Measurements from ENCODE around the gene GRID2.

The GRID2 gene

DNA sequence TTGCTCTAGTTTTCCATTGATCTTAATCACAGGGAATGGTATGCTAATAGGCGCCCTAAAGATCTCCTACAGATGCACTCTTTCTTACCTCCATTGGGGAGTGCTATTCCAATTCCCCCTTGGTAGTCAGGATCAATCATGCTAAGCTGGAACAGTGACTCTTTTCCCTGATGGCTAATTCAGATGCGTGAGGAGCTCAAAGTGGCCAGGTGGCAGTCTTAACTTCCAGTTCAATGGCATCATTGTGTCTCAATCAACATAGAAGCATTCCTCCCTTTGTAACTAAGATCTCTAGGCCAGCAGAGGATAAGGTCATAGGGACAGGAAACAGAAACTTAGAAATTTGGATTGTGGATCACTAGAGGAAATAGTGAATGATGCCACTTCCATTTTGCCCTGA lies 216.8 kb downstream of the GRID2 start:
- H3K27ac ChIP-seq = no peak overlapping the region
- no peak overlapping the region for H2AFZ ChIP-seq
- no peaks in the 10 kb centered on the region for H3K27me3 ChIP-seq (ENCODE audit: control insufficient read depth, insufficient read depth, low read length)
- no peak overlapping the region for H3K9ac ChIP-seq
- H3K36me3 ChIP-seq (ENCODE audit: control insufficient read depth, insufficient read depth, low read length) = no peaks in the 10 kb centered on the region
- H3K4me2 ChIP-seq (ENCODE audit: low read length) = no peak overlapping the region
- H3K4me1 ChIP-seq = no peaks in the 10 kb centered on the region
- TF ChIP-seq, protein P1, sequence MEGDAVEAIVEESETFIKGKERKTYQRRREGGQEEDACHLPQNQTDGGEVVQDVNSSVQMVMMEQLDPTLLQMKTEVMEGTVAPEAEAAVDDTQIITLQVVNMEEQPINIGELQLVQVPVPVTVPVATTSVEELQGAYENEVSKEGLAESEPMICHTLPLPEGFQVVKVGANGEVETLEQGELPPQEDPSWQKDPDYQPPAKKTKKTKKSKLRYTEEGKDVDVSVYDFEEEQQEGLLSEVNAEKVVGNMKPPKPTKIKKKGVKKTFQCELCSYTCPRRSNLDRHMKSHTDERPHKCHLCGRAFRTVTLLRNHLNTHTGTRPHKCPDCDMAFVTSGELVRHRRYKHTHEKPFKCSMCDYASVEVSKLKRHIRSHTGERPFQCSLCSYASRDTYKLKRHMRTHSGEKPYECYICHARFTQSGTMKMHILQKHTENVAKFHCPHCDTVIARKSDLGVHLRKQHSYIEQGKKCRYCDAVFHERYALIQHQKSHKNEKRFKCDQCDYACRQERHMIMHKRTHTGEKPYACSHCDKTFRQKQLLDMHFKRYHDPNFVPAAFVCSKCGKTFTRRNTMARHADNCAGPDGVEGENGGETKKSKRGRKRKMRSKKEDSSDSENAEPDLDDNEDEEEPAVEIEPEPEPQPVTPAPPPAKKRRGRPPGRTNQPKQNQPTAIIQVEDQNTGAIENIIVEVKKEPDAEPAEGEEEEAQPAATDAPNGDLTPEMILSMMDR (IDR thresholded peaks at IDR 0.05) = no peak
- no peak overlapping the region for H3K4me3 ChIP-seq (ENCODE audit: low read depth, low read length)
- no peaks in the 10 kb centered on the region for H3K9me3 ChIP-seq (ENCODE audit: control insufficient read depth, low read length)
- no peaks in the 10 kb centered on the region for H3K79me2 ChIP-seq

DNA sequence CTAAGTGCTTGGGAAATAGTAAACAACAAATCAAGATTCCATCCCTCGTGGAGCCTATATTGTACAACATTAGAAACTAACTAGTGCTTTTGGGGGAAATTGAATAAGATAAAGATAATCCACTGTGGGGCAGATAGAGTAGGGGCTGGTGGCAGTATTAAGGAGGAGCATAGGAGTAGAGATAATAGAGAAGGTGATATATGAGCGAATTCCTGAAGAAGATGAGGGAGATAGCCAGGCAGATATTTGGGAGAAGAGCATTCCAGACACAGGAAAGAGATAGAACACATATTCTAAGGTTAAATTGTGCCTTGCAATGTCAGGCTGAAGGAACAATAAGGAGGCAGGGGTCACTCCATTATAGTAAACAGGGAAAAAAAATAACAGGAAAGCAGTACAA lies 218.2 kb downstream of the GRID2 start:
- no peak overlapping the region for H3K27ac ChIP-seq
- H3K27me3 ChIP-seq (ENCODE audit: control insufficient read depth, insufficient read depth, low read length) = no peaks in the 10 kb centered on the region
- no peaks in the 10 kb centered on the region for H3K79me2 ChIP-seq
- H2AFZ ChIP-seq = no peak overlapping the region
- H3K4me3 ChIP-seq (ENCODE audit: low read depth, low read length) = no peak overlapping the region
- TF ChIP-seq, protein P1 (IDR thresholded peaks at IDR 0.05) = no peak
- no peaks in the 10 kb centered on the region for H3K36me3 ChIP-seq (ENCODE audit: control insufficient read depth, insufficient read depth, low read length)
- H3K9ac ChIP-seq = no peak overlapping the region
- no peaks in the 10 kb centered on the region for H3K4me1 ChIP-seq
- H3K9me3 ChIP-seq (ENCODE audit: control insufficient read depth, low read length) = no peaks in the 10 kb centered on the region
- no peak overlapping the region for H3K4me2 ChIP-seq (ENCODE audit: low read length)

DNA sequence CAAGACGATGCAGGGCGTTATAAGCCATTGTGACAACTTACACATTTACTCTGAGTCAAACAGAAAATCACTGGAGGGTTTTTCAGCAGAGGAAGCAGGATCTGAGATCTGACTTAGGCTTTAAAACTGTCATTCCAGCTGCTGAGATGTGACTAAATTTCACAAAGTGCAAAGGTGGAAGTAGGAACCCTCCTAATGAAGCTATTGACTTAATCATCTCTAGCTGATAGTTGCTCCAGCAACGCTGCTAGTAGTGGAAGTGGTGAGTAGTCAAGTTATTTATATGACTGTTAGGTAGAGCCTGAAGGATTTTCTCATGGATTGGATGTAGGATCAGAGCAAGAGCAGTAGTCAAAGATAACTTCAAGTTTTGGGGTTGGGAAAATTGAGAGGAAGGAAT lies 218.6 kb downstream of the GRID2 start:
- H3K4me3 ChIP-seq (ENCODE audit: low read depth, low read length) = no peak overlapping the region
- H3K9me3 ChIP-seq (ENCODE audit: control insufficient read depth, low read length) = no peaks in the 10 kb centered on the region
- no peak overlapping the region for H2AFZ ChIP-seq
- no peaks in the 10 kb centered on the region for H3K79me2 ChIP-seq
- no peaks in the 10 kb centered on the region for H3K36me3 ChIP-seq (ENCODE audit: control insufficient read depth, insufficient read depth, low read length)
- H3K27me3 ChIP-seq (ENCODE audit: control insufficient read depth, insufficient read depth, low read length) = no peaks in the 10 kb centered on the region
- no peak overlapping the region for H3K4me2 ChIP-seq (ENCODE audit: low read length)
- TF ChIP-seq, protein P1 (IDR thresholded peaks at IDR 0.05) = no peak
- no peak overlapping the region for H3K9ac ChIP-seq
- no peaks in the 10 kb centered on the region for H3K4me1 ChIP-seq
- H3K27ac ChIP-seq = no peak overlapping the region

DNA sequence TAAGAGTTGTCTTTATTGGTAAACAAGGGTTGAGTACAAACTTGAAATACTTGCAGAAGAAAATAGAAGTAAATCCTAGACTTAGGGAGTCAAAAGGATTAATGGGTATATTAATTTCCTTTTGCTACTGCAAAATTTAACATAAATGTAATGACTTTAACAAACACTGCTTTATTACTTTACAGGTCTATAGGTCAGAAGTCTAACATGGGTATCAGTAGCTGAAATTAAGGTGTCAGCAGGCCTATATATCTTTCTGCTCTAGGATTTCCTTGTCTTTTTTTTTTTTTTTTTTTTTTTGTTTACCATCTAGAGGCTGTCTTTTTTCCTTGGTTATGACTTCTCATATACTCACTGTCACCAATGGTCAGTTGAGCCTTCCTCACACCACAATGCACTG lies 220.4 kb downstream of the GRID2 start:
- no peaks in the 10 kb centered on the region for H3K36me3 ChIP-seq (ENCODE audit: control insufficient read depth, insufficient read depth, low read length)
- no peak overlapping the region for H3K4me3 ChIP-seq (ENCODE audit: low read depth, low read length)
- TF ChIP-seq, protein P1 (IDR thresholded peaks at IDR 0.05) = no peak
- no peaks in the 10 kb centered on the region for H3K27me3 ChIP-seq (ENCODE audit: control insufficient read depth, insufficient read depth, low read length)
- no peaks in the 10 kb centered on the region for H3K79me2 ChIP-seq
- H3K4me1 ChIP-seq = no peaks in the 10 kb centered on the region
- no peak overlapping the region for H2AFZ ChIP-seq
- no peak overlapping the region for H3K9ac ChIP-seq
- no peaks in the 10 kb centered on the region for H3K9me3 ChIP-seq (ENCODE audit: control insufficient read depth, low read length)
- H3K4me2 ChIP-seq (ENCODE audit: low read length) = no peak overlapping the region
- H3K27ac ChIP-seq = no peak overlapping the region

DNA sequence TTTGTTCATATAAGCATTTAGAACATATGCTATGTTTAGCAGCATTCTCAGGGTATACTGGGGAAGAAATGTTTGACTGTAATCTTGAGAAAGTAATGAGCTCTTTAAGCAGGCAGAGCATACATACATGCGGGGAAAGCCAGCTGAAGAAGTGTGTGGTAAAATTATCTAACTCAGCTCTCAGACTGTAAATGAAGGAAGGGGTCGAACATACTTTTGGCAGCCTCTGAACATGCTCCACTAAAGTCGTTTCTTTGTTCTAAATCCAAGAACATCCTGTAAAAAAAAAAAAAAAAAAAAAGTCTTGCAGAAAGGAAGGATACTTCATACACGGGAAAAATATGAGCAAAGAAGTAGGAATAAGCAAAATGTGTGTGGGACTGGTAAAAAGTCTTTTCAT lies 224.8 kb downstream of the GRID2 start:
- no peaks in the 10 kb centered on the region for H3K79me2 ChIP-seq
- H3K9ac ChIP-seq = no peak overlapping the region
- TF ChIP-seq, protein P1 (IDR thresholded peaks at IDR 0.05) = no peak
- no peaks in the 10 kb centered on the region for H3K36me3 ChIP-seq (ENCODE audit: control insufficient read depth, insufficient read depth, low read length)
- H2AFZ ChIP-seq = no peak overlapping the region
- no peak overlapping the region for H3K4me2 ChIP-seq (ENCODE audit: low read length)
- no peak overlapping the region for H3K4me3 ChIP-seq (ENCODE audit: low read depth, low read length)
- H3K27me3 ChIP-seq (ENCODE audit: control insufficient read depth, insufficient read depth, low read length) = no peaks in the 10 kb centered on the region
- no peaks in the 10 kb centered on the region for H3K4me1 ChIP-seq
- no peak overlapping the region for H3K27ac ChIP-seq
- H3K9me3 ChIP-seq (ENCODE audit: control insufficient read depth, low read length) = no peaks in the 10 kb centered on the region
